GM18505 (cell line): ENCODE results near the gene NRDE2.

ENCODE experiments used
- ATAC-seq: cut with Tn5 transposase; IDR thresholded peaks from one replicate; pipeline ENCODE4 v1.9.1; 2021; ENCODE audit not compliant: unreplicated experiment
- POLR2A ChIP-seq: IDR thresholded peaks from 4 replicates; pipeline ENCODE4 v1.6.1; 2011; ENCODE audit warnings: borderline replicate concordance; ENCODE audit not compliant: insufficient read depth, insufficient read length; ENCODE audit errors: extremely low read depth

NRDE2 gene

GRCh38 chr14:90331497-90332270 is at the start of gene NRDE2:
NRDE2 (minus strand) TSS chr14:90331941; CDS start chr14:90331904, 37 bp downstream.
- ATAC-seq, result peak; percentile 97
- TF ChIP-seq POLR2A, result peak; percentile 78

GRCh38 chr14:90381011-90381786 is 49.5 kb upstream of the NRDE2 start:
- ATAC-seq, result no peak
- no peak for TF ChIP-seq POLR2A

GRCh38 chr14:90379106-90379505 is 47.4 kb upstream of the NRDE2 start:
- no peak for TF ChIP-seq POLR2A
- ATAC-seq, result no peak

GRCh38 chr14:90378249-90378648 is 46.5 kb upstream of the NRDE2 start:
- no peak for ATAC-seq
- TF ChIP-seq POLR2A, result no peak

GRCh38 chr14:90375934-90376333 is 44.2 kb upstream of the NRDE2 start:
- ATAC-seq, result no peak
- no peak for TF ChIP-seq POLR2A

- no peak for TF ChIP-seq POLR2A
- ATAC-seq, result no peak
Measured at GRCh38 chr14:90374813-90375212, 43.1 kb upstream of the NRDE2 start.

GRCh38 chr14:90373887-90374286 is 42.1 kb upstream of the NRDE2 start:
- ATAC-seq, result no peak
- no peak for TF ChIP-seq POLR2A

GRCh38 chr14:90368946-90369721 is 37.4 kb upstream of the NRDE2 start:
- no peak for ATAC-seq
- no peak for TF ChIP-seq POLR2A

- no peak for TF ChIP-seq POLR2A
- no peak for ATAC-seq
Measured at GRCh38 chr14:90362558-90362896, 30.8 kb upstream of the NRDE2 start.

- no peak for TF ChIP-seq POLR2A
Measured at GRCh38 chr14:90361865-90362557, 30.3 kb upstream of the NRDE2 start.

GRCh38 chr14:90358359-90358758 is 26.6 kb upstream of the NRDE2 start:
- TF ChIP-seq POLR2A, result no peak
- ATAC-seq, result no peak

More at GRCh38 chr14:90361865-90362557, 30.3 kb upstream of the NRDE2 start:
- ATAC-seq, result no peak

- no peak for TF ChIP-seq POLR2A
- ATAC-seq, result no peak
Measured at GRCh38 chr14:90356925-90357324, 25.2 kb upstream of the NRDE2 start.
